Colonic mucosa (tissue), 4 donors: ENCODE measurements around the gene TMEM248. TPM values are rescaled to one million over a fixed set of nuclear protein-coding genes. Genes with fewer than 3 reads are reported as not detected.
"Not testable (repeated sequence)": the region's sequence is repeated elsewhere in the genome, so short reads cannot be mapped to it uniquely, and the experiment has no call there.

ENCODE experiments used
- DNase-seq: peaks from one replicate; pipeline ENCODE4 v3.0.0-alpha.2; 2020
- H3K27ac ChIP-seq: fragments of 200-600 bp; one replicate; pipeline ENCODE4 v1.8.0; 2021
- H3K27me3 ChIP-seq: fragments of 200-600 bp; one replicate; pipeline ENCODE4 v1.8.0; 2021
- H3K36me3 ChIP-seq: fragments of 200-600 bp; one replicate; pipeline ENCODE4 v1.8.0; 2021
- H3K4me1 ChIP-seq: fragments of 200-600 bp; one replicate; pipeline ENCODE4 v1.8.0; 2021; ENCODE audit warnings: mild to moderate bottlenecking
- H3K4me3 ChIP-seq: fragments of 200-600 bp; one replicate; pipeline ENCODE4 v1.8.0; 2021
- H3K9ac ChIP-seq, 2 donors: one replicate each; pipeline ENCODE4 v1.7.0; 2013; ENCODE audit warnings: control low read depth in 2 of 2, low read depth in 2 of 2, low read length in 2 of 2
- H3K9me3 ChIP-seq: fragments of 200-600 bp; one replicate; pipeline ENCODE4 v1.8.0; 2021
- CTCF ChIP-seq: fragments of 200-600 bp; IDR thresholded peaks from one replicate; pipeline ENCODE4 v1.8.0; 2022; ENCODE audit warnings: antibody characterized with exemption, mild to moderate bottlenecking
- intact Hi-C: fragments of 100-400 bp; cut with DNase I; formaldehyde crosslinking; loops from one replicate; pipeline ENCODE4 v1.14.1; 2022
- total RNA-seq, 2 donors: library from RNA; stranded (reverse); fragmentation: NEBNext Ultra II Directional in 1 of 2; extraction: Animal tissue kit (Norgen Biotek cat#: 25700) in 1 of 2; gene quantifications; one replicate each; pipeline ENCODE4 v1.2.1, GENCODE V29; 2021
- donor health status: healthy.
- donor health status: DM: no; HTN: no; CAD: no.
- donor health status: DM: no; HTN: no; CAD: no.

TMEM248 gene
- total RNA-seq, 2 donors from 2014 or later = 108 to 122 TPM

- H3K9me3 ChIP-seq = no peaks in the 10 kb centered on the region
- H3K9ac ChIP-seq = no peak overlapping the region
- H3K36me3 ChIP-seq = no peaks in the 10 kb centered on the region
- H3K27me3 ChIP-seq = no peaks in the 10 kb centered on the region
- no peak for TF ChIP-seq CTCF
- DNase-seq = no peak
- no peaks in the 10 kb centered on the region for H3K4me1 ChIP-seq
- H3K27ac ChIP-seq = no peak overlapping the region
- intact Hi-C loops = no loop called here
- H3K4me3 ChIP-seq = no peak overlapping the region
Observed at GRCh38 chr7:66964411-66964810, 43.4 kb downstream of the TMEM248 start.

- Histone ChIP-seq H3K27me3 (no peaks in the 10 kb centered on the region), H3K27ac (no peak overlapping the region), H3K9me3 (no peaks in the 10 kb centered on the region), H3K9ac (no peak overlapping the region), H3K4me1 (no peaks in the 10 kb centered on the region), H3K4me3 (no peak overlapping the region), H3K36me3 (no peaks in the 10 kb centered on the region)
- intact Hi-C loops = no loop called here
- DNase-seq = no peak
- TF ChIP-seq CTCF = no peak
Observed at GRCh38 chr7:66967029-66967428, 46.0 kb downstream of the TMEM248 start.

GRCh38 chr7:66969001-66969400 lies 48.0 kb downstream of the TMEM248 start:
- H3K9me3 ChIP-seq, intact Hi-C loops, H3K27ac ChIP-seq, DNase-seq, H3K9ac ChIP-seq, H3K4me3 ChIP-seq, H3K36me3 ChIP-seq, H3K4me1 ChIP-seq, H3K27me3 ChIP-seq: not testable (repeated sequence)

GRCh38 chr7:66970310-66970709 lies 49.3 kb downstream of the TMEM248 start:
- H3K9me3 ChIP-seq = no peaks in the 10 kb centered on the region

GRCh38 chr7:66974986-66975590 lies 54.1 kb downstream of the TMEM248 start:
- intact Hi-C loops = no loop called here
- Histone ChIP-seq H3K9me3 (no peaks in the 10 kb centered on the region), H3K27me3 (no peaks in the 10 kb centered on the region), H3K36me3 (no peaks in the 10 kb centered on the region), H3K27ac (no peak overlapping the region), H3K9ac (no peak overlapping the region), H3K4me1 (no peaks in the 10 kb centered on the region), H3K4me3 (no peak overlapping the region)
- no peak for DNase-seq
- no peak for TF ChIP-seq CTCF

More at GRCh38 chr7:66970310-66970709, 49.3 kb downstream of the TMEM248 start:
- Histone ChIP-seq H3K27ac (no peak overlapping the region), H3K27me3 (no peaks in the 10 kb centered on the region), H3K4me3 (no peak overlapping the region), H3K9ac (no peak overlapping the region), H3K4me1 (no peaks in the 10 kb centered on the region), H3K36me3 (no peaks in the 10 kb centered on the region)
- intact Hi-C loops = no loop called here
- TF ChIP-seq CTCF = no peak
- peak; percentile 32 for DNase-seq

GRCh38 chr7:66978312-66978711 lies 57.3 kb downstream of the TMEM248 start:
- intact Hi-C loops, H3K27ac ChIP-seq, H3K27me3 ChIP-seq, H3K4me3 ChIP-seq, H3K9ac ChIP-seq, DNase-seq, H3K4me1 ChIP-seq, H3K36me3 ChIP-seq, H3K9me3 ChIP-seq: not testable (repeated sequence)

GRCh38 chr7:66979013-66979412 lies 58.0 kb downstream of the TMEM248 start:
- H3K36me3 ChIP-seq, H3K9me3 ChIP-seq, H3K4me3 ChIP-seq, H3K9ac ChIP-seq, intact Hi-C loops, H3K27me3 ChIP-seq, DNase-seq, H3K4me1 ChIP-seq, H3K27ac ChIP-seq: not testable (repeated sequence)

GRCh38 chr7:66980336-66980735 lies 59.3 kb downstream of the TMEM248 start:
- H3K9me3 ChIP-seq, H3K9ac ChIP-seq, H3K27ac ChIP-seq, H3K36me3 ChIP-seq, H3K4me1 ChIP-seq, DNase-seq, intact Hi-C loops, H3K4me3 ChIP-seq, H3K27me3 ChIP-seq: not testable (repeated sequence)

GRCh38 chr7:66989552-66989951 lies 68.5 kb downstream of the TMEM248 start:
- peaks cover 12% of the 10 kb centered on the region for H3K36me3 ChIP-seq
- intact Hi-C loops = not testable (repeated sequence)

GRCh38 chr7:66994051-66994450 lies 73.0 kb downstream of the TMEM248 start:
- H3K36me3 ChIP-seq, DNase-seq, H3K9me3 ChIP-seq, H3K4me1 ChIP-seq, H3K27me3 ChIP-seq: not testable (repeated sequence)
- H3K4me3 ChIP-seq = peak overlapping the region; percentile 53
- peak overlapping the region in 1 of 2 donors; percentile 76 for H3K9ac ChIP-seq
- intact Hi-C loops = loop anchor here (10.0 kb wide), 2 partner anchors 49 to 149 kb away; no protein-coding TSS in a partner anchor
- H3K27ac ChIP-seq = peak overlapping the region; percentile 86

More at GRCh38 chr7:66989552-66989951, 68.5 kb downstream of the TMEM248 start:
- H3K4me3 ChIP-seq, H3K9ac ChIP-seq, H3K27ac ChIP-seq, H3K4me1 ChIP-seq, DNase-seq, H3K27me3 ChIP-seq, H3K9me3 ChIP-seq: not testable (repeated sequence)
